ENCODE results near the gene RTN3. TPM values are rescaled to one million over a fixed set of nuclear protein-coding genes. Genes with fewer than 3 reads are reported as not detected.

The RTN3 gene
- total RNA-seq, 4 donors from 2014 or later = 137 to 307 (median 193) TPM

GRCh38 chr11:63761931-63762653 lies 80.8 kb downstream of the RTN3 start:
- TF ChIP-seq, protein P1, sequence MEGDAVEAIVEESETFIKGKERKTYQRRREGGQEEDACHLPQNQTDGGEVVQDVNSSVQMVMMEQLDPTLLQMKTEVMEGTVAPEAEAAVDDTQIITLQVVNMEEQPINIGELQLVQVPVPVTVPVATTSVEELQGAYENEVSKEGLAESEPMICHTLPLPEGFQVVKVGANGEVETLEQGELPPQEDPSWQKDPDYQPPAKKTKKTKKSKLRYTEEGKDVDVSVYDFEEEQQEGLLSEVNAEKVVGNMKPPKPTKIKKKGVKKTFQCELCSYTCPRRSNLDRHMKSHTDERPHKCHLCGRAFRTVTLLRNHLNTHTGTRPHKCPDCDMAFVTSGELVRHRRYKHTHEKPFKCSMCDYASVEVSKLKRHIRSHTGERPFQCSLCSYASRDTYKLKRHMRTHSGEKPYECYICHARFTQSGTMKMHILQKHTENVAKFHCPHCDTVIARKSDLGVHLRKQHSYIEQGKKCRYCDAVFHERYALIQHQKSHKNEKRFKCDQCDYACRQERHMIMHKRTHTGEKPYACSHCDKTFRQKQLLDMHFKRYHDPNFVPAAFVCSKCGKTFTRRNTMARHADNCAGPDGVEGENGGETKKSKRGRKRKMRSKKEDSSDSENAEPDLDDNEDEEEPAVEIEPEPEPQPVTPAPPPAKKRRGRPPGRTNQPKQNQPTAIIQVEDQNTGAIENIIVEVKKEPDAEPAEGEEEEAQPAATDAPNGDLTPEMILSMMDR (IDR thresholded peaks at IDR 0.05) = no peak
- ATAC-seq (ENCODE audit: low FRiP score) (peak; percentile 0), DNase-seq (ENCODE audit: low spot score) (no peak)

GRCh38 chr11:63762654-63763495 lies 81.6 kb downstream of the RTN3 start:
- DNase-seq (ENCODE audit: low spot score) (no peak), ATAC-seq (ENCODE audit: low FRiP score) (peak; percentile 38)
- TF ChIP-seq, protein P1 (IDR thresholded peaks at IDR 0.05) = no peak

DNA sequence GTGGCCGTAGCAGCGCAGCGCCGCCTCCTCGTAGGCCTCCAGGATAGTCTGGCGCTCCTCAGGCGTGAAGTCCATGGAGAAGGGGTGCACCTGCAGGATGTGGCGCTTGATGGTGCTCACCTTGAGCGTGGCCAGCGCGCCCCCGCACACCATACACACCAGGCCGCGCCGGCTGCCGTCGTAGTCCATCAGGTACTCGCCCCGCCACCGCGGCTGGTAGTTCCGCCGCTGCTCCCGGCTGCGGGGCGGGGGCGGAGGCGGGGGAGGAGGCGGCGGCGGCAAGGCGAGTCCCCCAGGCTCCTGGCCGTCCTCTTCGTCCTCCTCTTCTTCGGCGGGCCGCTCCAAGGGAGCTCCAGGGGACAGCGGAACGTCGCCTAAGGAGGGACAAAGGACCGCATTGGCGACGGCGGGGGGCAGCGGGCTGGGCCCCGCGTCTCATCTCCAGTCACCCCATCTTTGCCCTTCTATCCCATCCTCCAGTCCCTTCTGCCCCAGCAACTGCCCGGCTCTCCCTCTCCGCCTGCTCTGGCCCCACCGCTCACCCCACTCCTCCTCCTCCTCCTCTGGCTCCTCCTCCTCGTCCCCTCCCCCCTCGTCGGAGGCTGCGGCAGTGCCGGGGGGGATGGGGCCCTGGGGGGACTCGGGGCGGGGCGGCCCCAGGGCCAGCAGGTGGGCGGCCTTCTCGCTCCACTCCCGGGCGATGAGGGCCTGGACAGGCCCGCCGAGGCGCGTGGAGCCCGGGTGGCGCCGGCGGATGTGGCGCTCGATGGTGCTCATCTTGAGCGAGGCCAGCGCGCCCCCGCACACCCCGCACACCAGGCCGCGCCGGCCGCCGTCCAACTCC lies 82.4 kb downstream of the RTN3 start:
- ATAC-seq (ENCODE audit: low FRiP score) (peak; percentile 31), DNase-seq (ENCODE audit: low spot score) (no peak)
- TF ChIP-seq, protein P1 (IDR thresholded peaks at IDR 0.05) = no peak

DNA sequence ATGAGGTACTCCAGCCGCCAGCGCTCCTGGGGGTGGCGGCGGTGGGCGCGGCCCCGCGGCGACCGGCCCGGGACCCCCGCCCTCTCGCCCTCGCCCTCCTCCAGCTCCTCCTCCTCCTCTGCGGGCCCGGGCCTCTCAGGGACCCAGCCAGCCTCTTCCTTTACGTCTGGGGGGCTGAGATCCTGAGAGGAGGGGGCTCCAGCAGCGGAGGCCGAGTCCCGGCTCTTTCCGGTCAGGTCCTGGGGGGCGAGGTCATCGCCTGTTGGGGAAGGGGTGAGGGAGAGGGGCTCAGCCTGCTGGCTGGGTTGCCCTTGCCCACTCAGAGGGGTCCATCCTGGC lies 83.0 kb downstream of the RTN3 start:
- DNase-seq (ENCODE audit: low spot score) = no peak
- ATAC-seq (ENCODE audit: low FRiP score) = no peak
- TF ChIP-seq, protein P1 (IDR thresholded peaks at IDR 0.05) = no peak

- ATAC-seq (ENCODE audit: low FRiP score) = peak; percentile 18
- TF ChIP-seq, protein P1 (IDR thresholded peaks at IDR 0.05) = no peak
- DNase-seq (ENCODE audit: low spot score) = no peak
Measured at GRCh38 chr11:63764679-63765647, 83.7 kb downstream of the RTN3 start.

DNA sequence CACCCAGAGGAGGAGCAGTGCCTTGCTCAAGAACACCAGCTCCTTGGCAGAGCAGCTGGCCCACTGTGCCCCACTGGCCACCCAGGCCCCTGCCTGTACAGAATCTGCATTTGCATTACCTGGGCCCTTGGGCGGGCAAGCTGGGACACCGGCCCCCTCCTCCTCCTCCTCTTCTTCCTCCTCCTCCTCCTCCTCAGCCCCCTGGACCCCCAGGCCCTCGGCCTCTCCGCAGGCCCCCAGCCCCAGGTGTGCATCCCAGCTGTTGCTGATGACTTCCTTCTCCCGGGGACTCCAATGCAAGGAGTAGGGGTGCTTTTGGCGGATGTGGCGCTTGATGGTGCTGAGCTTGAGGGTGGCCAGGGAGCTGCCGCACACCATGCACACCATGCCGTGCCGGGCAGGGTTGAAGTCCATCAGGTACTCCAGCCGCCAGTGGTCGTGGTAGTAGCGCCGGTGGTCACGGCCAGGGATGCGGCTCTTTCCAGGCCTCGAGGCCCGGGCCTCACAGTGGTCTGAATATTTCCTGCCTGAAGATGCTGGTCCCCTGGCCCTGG lies 84.5 kb downstream of the RTN3 start:
- TF ChIP-seq, protein P1 (IDR thresholded peaks at IDR 0.05) = no peak
- DNase-seq (ENCODE audit: low spot score) (no peak), ATAC-seq (ENCODE audit: low FRiP score) (no peak)

Measured in omental fat pad (tissue), 4 donors.